ENCODE measurements around the gene COX20. TPM values are rescaled to one million over a fixed set of nuclear protein-coding genes. Genes with fewer than 3 reads are reported as not detected.

The COX20 gene
- total and polyA plus RNA-seq, 2 of the 13 experiments (the other 11 are each of a cell fraction or from before 2014, with no cell fraction given): 34.4 to 95.8 TPM

GRCh38 chr1:244863491-244864252, 28.2 kb downstream of the COX20 start (continued):
- TF ChIP-seq ZNF550 (CRISPR knock-in tag; IDR thresholded peaks at IDR 0.05; ENCODE audit: borderline replicate concordance) (no peak), ZC3H13 (CRISPR knock-in tag; IDR thresholded peaks at IDR 0.05) (peak; percentile 56; the same call in 1 of the 2 replicates), GFI1 (CRISPR knock-in tag; IDR thresholded peaks at IDR 0.05; ENCODE audit: borderline replicate concordance) (0 out of 2 replicates have a peak, but pooled peaks have one; percentile 15), THRA (CRISPR knock-in tag; IDR thresholded peaks at IDR 0.05; ENCODE audit: borderline replicate concordance) (no peak), SSRP1 (CRISPR knock-in tag; IDR thresholded peaks at IDR 0.05) (peak; percentile 40; the same call in 1 of the 2 replicates), MZF1 (CRISPR knock-in tag; IDR thresholded peaks at IDR 0.05; ENCODE audit: borderline replicate concordance) (no peak), ZNF768 (CRISPR knock-in tag; IDR thresholded peaks at IDR 0.05) (0 out of 2 replicates have a peak, but pooled peaks have one; percentile 10), NFIB (CRISPR knock-in tag; IDR thresholded peaks at IDR 0.05; ENCODE audit: borderline replicate concordance) (no peak), USF2 (IDR thresholded peaks at IDR 0.05; ENCODE audit: low read depth, low read length) (no peak), USF2 (CRISPR knock-in tag; IDR thresholded peaks at IDR 0.05; ENCODE audit: borderline replicate concordance) (0 out of 2 replicates have a peak, but pooled peaks have one; percentile 31), ZNF75D (CRISPR knock-in tag; IDR thresholded peaks at IDR 0.05; ENCODE audit: borderline replicate concordance) (no peak), ZNF543 (CRISPR knock-in tag; IDR thresholded peaks at IDR 0.05) (no peak), ZNF121 (CRISPR knock-in tag; IDR thresholded peaks at IDR 0.05) (no peak), RXRB (CRISPR knock-in tag; IDR thresholded peaks at IDR 0.05; ENCODE audit: borderline replicate concordance) (0 out of 2 replicates have a peak, but pooled peaks have one; percentile 2), ZNF704 (CRISPR knock-in tag; IDR thresholded peaks at IDR 0.05; ENCODE audit: borderline replicate concordance) (no peak)

Measured in HepG2 (cell line).